ENCODE data around the gene PDE8A.

The PDE8A gene, protein sequence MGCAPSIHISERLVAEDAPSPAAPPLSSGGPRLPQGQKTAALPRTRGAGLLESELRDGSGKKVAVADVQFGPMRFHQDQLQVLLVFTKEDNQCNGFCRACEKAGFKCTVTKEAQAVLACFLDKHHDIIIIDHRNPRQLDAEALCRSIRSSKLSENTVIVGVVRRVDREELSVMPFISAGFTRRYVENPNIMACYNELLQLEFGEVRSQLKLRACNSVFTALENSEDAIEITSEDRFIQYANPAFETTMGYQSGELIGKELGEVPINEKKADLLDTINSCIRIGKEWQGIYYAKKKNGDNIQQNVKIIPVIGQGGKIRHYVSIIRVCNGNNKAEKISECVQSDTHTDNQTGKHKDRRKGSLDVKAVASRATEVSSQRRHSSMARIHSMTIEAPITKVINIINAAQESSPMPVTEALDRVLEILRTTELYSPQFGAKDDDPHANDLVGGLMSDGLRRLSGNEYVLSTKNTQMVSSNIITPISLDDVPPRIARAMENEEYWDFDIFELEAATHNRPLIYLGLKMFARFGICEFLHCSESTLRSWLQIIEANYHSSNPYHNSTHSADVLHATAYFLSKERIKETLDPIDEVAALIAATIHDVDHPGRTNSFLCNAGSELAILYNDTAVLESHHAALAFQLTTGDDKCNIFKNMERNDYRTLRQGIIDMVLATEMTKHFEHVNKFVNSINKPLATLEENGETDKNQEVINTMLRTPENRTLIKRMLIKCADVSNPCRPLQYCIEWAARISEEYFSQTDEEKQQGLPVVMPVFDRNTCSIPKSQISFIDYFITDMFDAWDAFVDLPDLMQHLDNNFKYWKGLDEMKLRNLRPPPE

DNA sequence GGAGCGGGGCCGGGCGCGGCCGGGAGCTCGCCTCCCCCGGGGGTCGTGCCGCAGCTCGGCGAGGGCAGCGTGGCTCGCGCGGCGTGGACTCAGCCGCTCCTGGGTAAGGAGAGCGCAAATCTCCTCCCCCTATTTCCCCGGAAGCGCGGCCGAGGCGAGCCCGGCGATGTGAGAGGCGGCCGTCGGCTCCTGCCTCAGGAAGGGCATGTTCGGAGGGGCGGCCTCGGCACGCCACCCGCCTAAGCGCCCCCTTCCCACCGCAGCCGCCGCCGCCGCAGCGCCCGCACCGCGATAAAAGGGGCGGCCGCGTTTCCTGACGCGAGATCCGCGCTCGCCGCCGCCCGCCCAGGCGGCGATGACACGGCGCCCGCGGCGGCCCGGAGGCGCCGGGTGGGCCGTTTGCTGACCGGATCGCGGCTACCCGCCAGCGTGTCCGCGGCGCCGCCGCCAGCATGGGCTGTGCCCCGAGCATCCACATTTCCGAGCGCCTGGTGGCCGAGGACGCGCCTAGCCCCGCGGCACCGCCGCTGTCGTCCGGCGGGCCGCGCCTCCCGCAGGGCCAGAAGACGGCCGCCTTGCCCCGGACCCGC is at the start of gene PDE8A:
Gene PDE8A (plus strand): TSS at position 146 of the 590 bp plus-strand sequence. CDS start 307 bp downstream, at position 453.
- DNase-seq: no peak

- no peak for DNase-seq
These were observed 46.5 kb upstream of the PDE8A start for GRCh38 chr15:84934942-84935729.

DNA sequence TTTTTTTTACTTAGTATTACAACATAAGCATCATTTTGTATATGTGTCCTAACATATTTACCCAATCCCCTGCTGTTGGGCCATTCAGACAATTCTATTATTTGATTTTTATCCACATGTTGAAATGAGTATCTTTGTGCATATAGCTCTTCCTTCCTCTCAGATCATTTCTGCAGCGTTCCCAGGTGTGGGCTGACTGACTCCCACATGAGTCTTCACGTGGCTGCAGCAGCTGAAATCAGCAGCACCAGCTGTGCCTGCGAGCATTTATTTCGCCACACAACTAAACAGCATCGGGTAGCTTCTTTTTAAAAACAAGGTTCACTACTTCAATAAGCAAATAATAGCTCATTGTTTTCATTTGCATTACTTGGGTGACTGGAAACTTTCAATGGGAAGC is 44.5 kb upstream of the PDE8A start:
- DNase-seq: no peak

- no peak for DNase-seq
These were observed 42.9 kb upstream of the PDE8A start for GRCh38 chr15:84938726-84939125.

DNA sequence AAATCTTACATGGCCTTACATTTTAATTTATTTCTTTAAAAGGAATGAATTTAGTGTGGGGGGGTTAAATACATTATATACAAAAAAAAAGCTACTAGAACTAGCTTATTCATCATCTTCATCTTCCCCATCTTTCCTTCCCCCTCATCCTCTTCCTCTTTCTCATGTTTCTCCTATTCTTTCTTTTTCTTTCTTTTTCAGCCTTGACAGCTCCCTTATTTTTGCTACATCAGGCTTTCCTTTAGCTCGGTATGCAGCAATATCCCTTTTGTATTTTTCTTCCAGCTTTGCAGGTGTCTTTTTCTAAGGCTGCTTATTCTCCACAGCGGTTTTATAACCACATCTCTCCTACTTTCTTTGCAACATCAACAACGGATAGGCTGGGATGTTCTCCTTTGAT is 41.3 kb upstream of the PDE8A start:
- DNase-seq: no peak

- DNase-seq: no peak
These were observed 39.2 kb upstream of the PDE8A start for GRCh38 chr15:84942456-84942855.

DNA sequence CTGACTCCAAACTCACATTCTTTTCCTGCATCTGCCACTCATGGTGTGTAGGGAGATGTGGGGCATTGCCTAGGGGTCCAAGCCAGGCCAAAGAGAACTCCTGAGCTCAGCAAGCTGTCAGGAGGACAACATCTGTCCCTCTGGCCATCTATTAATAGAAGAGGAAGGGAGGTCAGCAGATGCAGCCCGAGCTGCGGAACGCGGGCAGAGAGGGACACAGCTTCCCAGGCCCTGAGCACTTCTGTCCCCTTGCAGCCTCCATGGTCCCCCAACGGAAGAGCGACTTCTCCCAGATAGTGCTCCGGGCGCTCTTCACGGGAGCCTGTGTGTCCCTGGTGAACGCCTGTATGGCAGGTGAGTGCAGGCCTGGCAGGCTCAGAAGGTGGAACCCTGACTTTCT is 37.3 kb upstream of the PDE8A start:
- DNase-seq: no peak

DNA sequence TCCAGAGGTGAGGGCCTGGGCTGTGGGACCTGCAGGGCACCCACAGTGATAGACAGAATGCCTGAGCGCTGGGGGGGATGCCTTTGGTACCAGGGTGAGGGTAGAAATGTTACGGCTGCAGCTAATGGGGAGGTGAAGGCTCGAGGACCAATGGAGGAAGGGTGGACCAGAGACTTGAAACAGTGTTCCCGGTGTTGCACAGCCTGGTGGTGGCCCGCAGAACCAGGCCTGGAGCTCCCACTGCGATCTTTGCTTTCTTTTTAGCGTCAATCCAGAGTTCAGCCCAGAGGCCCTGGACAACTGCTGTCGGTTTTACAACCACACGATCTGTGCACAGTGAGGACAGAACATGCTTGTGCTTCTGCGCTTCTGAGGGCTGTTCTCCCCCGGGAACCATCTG is 36.8 kb upstream of the PDE8A start:
- no peak for DNase-seq

DNA sequence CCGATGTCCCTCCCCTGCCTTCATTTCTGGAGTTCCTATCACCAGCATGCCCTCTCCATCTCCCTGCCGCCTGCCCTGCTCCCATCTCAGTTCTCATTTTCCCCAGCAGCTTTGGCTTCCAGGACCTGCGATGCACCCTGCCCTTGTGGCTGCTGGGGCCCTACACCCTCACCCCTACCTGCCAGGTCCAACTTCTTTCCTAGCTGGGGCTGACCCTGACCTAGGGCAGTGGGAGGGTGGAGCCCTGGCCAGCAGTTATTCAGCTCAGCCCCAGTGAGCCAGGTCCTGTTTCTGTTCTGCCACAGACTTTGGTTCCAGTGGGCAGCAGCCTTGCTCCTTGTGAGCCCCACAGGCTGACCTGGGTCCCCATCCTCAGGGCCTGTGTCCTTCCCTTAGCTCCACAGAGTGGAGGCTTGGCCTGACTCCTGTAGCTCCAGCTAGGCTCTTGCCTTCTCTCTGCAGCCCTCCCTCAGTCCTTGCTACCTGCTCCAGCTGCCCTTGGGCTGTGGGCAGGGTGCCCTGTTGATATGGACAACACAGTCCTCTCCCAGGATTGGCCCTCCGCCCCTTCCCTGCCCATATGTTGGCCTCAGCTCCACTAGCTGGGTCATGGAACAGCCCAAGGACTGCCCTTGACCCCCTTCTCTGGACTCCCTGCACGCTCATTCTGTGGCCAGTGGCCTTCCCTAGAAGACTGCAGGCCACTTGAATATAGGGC is 34.7 kb upstream of the PDE8A start:
- no peak for DNase-seq

GRCh38 chr15:84947947-84948830 is 33.5 kb upstream of the PDE8A start:
- no peak for DNase-seq

- no peak for DNase-seq
These were observed 32.6 kb upstream of the PDE8A start for GRCh38 chr15:84949043-84949442.

- no peak for DNase-seq
These were observed 31.6 kb upstream of the PDE8A start for GRCh38 chr15:84949845-84950569.

GRCh38 chr15:84950570-84951111 is 31.0 kb upstream of the PDE8A start:
- no peak for DNase-seq

- DNase-seq: no peak
These were observed 29.9 kb upstream of the PDE8A start for GRCh38 chr15:84951736-84952135.

GRCh38 chr15:84953136-84953535 is 28.5 kb upstream of the PDE8A start:
- DNase-seq: no peak

DNA sequence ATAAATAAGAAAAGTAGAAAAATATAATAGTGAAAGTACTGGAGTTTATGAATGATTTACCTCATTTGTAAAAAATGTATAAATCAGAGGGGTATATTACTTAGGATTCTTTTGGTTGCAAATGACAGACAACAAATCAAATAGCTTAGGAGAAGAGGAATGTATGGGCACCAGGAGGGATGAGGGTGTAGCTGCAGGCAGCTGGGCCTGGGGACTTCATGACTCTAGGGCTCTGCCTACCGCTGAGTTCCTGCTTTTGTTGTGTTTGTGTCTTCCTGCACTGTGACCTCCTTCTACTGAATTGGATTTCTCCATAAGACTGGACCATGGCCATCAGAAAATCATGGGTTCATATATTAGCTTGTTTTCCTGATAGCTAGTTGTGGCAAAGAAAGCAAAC is 27.9 kb upstream of the PDE8A start:
- no peak for DNase-seq

- peak; percentile 35 for DNase-seq
These were observed 26.4 kb upstream of the PDE8A start for GRCh38 chr15:84955089-84955848.

- DNase-seq: no peak
These were observed 25.5 kb upstream of the PDE8A start for GRCh38 chr15:84956199-84956598.

DNA sequence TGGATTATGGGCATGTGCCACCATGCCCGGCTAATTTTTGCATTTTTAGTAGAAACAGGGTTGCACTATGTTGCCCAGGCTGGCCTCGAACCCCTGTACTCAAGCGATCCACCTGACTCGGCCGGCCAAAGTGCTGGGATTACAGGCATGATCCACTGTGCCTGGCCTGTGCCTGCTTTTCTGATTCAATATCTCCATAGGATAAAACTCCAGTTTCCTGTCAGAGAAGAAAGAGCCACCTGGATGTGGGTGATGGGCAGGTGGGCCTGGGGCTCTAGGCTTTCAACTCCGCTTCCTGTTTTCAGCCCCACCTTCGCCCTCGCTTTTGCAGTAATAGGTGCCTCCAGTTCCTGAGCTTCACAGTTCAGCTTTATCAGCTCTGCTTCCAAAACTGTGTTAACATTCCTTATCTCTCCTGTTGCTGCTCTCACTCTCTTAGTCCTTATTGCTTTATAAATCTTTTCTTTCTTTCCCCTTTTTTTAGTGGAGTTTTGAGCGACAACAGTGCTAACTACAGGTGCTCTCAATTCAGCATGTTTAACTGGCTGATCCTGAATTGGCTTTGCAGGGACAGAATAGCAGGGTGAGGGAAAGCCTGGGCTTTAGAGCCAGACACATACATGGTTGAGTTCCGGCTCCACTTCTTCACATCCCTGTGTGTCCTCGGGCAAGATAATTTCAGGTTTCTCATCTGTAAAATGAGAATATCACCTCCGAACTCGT is 21.1 kb upstream of the PDE8A start:
- DNase-seq: no peak
